Frontal cortex (tissue), 4 donors: Measurements from ENCODE around the gene SLC7A6. TPM values are rescaled to one million over a fixed set of nuclear protein-coding genes. Genes with fewer than 3 reads are reported as not detected.
"Not testable (repeated sequence)": the region's sequence is repeated elsewhere in the genome, so short reads cannot be mapped to it uniquely, and the experiment has no call there.

Experiments used
- DNase-seq, 2 donors: peaks; one replicate each; pipeline ENCODE4 v3.0.0; 2012; ENCODE audit warnings: low spot score in 2 of 2
- FAIRE-seq: peaks from 2 replicates; lab custom pipeline; 2012; peaks lifted over from hg19 to GRCh38; lab: Jason Lieb, UNC
- total RNA-seq: library from RNA; depleted of rRNA; stranded (reverse); fragments of >200 nt; gene quantifications from one replicate; pipeline ENCODE4 v1.2.3, GENCODE V29; 2014
- donor health status: control.
- donor health status: control.
- donor health status: control.

SLC7A6 gene
- total RNA-seq, 1 donor from 2014 or later = 17.1 TPM

GRCh38 chr16:68279726-68280558 is 15.6 kb downstream of the SLC7A6 start:
- no peak for DNase-seq
- no peak for FAIRE-seq

DNA sequence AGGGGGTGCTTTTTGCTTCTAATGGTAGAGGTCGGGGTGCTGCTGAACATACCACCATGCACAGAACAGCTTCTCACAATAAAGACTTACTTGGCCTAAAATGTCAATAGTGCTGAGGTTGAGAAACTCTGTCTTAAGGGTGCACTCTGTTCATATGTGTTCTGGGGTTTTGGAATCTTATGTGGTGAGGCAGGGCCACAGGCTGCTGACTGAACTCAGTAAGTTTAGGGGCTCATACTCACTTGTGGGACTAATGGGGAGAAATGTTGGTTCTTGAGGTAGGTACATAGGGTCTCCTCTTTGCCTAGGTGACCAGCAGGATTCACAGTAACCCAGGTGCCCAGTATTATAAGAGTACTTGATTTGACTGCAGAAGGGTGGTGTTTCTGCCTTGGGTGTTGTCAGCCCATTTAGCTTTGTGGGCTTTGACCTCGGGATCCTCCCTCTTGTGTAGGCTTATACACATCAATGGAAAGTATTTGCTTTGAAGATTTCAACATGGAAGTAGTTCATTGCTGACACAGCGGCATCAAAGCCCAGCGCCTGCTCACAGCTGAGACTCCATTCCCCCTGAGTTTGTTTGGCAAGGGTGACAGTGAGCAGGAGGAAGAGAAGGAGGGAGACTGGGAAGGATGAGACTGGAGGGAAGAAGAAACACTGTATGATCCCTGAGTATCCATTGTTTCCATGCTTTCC is 17.2 kb downstream of the SLC7A6 start:
- DNase-seq = no peak
- no peak for FAIRE-seq

DNA sequence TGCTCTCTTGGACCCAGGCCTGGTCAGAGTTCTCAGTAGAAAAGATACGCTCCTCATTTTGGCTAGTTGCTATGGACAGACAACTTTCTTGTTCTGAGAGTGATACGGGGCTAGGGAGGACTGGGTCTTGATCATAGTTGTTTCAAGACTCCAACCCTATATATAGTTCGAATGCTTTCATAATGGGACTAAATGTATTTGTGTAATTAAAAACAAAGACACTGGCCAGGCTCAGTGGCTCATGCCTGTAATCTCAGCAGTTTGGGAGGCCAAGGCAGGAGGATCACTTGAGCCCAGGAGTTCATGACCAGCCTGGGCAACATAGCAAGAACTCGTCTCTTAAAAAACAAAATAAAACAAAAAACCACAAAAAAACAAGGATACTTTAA is 17.7 kb downstream of the SLC7A6 start:
- FAIRE-seq (no peak), DNase-seq (no peak)

DNA sequence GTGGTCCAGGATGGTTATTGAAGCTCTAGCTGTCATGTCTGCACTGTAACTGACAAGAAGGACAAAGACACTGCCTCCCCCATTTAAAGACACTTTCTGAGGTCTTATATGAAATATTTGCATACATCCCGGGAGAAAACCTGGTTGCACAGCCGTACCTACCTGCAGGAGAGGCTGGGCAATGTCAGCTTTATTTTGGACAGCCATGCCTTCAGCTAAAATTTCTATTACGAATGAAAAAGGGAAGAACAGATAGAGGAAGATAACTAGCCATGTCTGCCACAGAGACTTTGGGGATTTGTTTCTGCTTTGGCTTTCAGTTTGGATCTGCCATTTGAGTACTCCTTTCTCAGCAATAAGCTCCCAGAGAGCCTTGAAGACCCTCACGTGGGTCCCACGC is 19.0 kb downstream of the SLC7A6 start:
- FAIRE-seq = no peak

DNA sequence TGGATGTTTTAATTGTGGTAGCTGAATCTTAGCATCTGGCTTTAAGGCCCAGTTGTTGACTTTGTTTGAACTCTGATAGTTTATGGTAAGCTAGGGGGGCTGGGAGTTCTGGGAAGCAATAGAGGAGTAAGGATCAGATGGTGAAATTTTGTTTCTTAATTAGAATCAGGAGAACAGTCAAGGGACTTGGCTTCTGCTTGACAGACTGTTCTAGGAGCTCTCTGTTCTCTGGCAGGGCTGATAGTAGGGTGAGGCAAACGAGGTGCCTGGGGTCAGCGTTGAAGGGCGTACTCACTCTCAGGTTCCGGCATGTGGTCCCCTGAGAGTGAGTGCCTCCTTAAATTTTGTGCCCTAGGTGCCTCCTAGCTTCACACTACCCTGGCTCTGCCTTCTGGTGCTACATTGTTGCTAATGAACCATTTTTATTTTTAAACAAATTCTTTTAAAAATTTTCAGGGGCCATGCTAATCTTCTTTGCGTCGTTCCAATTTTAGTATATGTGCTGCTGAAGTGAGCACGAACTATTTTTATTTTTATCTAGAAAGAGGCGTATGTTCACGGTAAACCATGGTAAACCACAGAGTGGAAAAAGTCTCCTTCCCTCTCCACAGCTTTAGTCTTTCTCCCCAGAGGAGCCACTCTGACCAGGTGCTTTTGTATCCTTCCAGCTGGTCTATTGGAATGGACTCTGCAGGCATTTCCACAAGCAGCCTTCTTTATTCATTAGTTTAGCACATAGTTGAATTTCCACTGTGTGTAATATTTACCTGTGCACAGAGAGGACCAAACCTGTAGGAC is 19.7 kb downstream of the SLC7A6 start:
- DNase-seq (no peak), FAIRE-seq (no peak)

More for the DNA sequence above, 19.0 kb downstream of the SLC7A6 start:
- DNase-seq = no peak

- FAIRE-seq = no peak
- no peak for DNase-seq
Measured at GRCh38 chr16:68284847-68285246, 20.5 kb downstream of the SLC7A6 start.

DNA sequence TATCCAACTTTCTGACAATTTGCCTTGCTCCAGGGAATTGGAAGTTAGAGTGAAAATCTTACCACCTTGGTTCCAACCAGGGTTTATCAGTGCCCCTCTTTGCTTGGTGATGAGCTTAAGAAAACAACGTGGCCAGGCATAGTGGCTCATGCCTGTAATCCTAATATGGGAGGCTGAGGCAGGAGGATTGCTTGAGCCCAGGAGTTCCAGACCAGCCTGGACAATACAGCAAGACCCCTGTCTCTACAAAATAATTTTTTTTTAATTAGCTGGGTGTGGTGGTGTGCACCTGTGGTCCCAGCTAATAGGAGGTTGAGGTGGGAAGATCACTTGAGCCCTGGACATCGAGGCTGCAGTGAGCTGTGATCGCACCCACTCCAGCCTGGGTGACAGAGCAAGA is 21.4 kb downstream of the SLC7A6 start:
- FAIRE-seq = no peak
- DNase-seq = no peak

- FAIRE-seq (no peak), DNase-seq (no peak)
Measured at GRCh38 chr16:68286153-68287074, 22.1 kb downstream of the SLC7A6 start.

GRCh38 chr16:68287276-68288251 is 23.2 kb downstream of the SLC7A6 start:
- FAIRE-seq (no peak), DNase-seq (no peak)

- FAIRE-seq = no peak
Measured at GRCh38 chr16:68288252-68288650, 23.9 kb downstream of the SLC7A6 start.

GRCh38 chr16:68288796-68289195 is 24.5 kb downstream of the SLC7A6 start:
- not testable (repeated sequence) for FAIRE-seq, DNase-seq

More at GRCh38 chr16:68288252-68288650, 23.9 kb downstream of the SLC7A6 start:
- no peak for DNase-seq

DNA sequence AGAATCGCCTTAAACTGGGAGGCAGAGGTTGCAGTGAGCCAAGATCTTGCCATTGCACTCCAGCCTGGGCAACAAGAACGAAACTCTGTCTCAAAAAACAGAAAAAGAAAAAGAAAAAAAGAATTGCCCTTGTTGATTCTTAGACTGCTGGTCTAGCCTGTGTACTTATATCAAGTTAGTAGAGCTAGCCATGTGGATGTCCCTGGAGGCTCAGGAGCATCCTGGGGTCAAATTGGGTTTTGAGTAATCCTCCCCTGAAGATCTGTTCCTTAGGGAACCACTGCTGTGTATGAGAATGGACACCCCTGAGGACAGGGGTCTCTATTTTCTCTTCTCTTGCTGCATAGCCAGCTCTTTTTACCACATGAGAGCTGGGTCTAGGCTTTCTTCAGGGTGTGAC is 24.9 kb downstream of the SLC7A6 start:
- DNase-seq (no peak), FAIRE-seq (no peak)

GRCh38 chr16:68289621-68290329 is 25.4 kb downstream of the SLC7A6 start:
- DNase-seq (no peak), FAIRE-seq (no peak)

DNA sequence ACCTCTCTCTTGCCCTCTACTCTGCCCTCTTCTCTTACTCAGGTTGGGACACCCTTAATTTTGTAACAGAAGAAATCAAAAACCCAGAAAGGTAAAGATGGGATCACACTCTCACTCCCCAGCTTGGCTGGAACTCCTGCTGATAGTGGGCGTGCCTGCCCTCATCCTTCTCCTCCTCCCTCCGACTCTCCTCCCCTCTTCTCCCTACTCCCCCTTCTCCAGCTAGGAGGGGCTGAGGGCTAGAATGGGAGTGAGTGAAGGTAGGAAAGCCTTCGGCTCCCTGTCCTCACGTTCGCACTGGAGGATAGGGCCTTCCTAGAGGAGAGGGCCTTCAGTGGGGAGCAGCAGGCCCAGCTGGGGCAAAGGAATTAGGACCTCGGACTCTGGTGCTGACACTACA is 26.1 kb downstream of the SLC7A6 start:
- FAIRE-seq (no peak), DNase-seq (no peak)

DNA sequence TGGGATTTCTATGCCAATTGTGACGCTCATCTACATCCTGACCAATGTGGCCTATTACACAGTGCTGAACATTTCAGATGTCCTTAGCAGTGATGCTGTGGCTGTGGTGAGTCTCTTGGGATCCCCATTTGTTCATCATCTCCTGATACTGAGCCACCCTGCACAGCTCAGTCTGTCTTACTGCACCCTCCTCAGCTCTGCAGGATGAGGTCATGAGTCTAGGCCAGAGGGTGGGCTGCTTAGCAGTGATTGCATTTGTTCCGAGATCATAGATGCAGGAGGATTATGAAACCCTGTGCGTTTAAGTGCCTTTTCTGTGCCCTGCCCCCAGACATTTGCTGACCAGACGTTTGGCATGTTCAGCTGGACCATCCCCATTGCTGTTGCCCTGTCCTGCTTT is 26.9 kb downstream of the SLC7A6 start:
- DNase-seq (no peak), FAIRE-seq (no peak)

DNA sequence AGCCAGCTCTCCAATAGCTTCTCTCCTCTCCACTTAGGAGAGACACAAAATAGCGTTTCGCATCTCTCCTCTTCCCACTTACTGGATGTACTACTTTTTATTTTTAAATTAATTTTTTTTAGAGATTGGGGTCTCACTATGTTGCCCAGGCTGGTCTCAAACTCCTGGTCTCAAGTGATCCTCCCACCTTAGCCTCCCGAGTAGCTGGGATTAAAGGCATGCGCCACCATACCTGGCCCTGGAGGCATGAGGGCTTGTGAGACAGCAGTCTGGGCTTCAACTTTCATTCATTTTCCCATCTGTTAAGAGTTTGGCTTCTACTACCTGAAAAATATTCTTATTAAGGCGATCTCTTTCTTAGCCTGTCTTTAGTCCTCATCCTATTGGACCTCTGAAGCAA is 28.1 kb downstream of the SLC7A6 start:
- FAIRE-seq (no peak), DNase-seq (no peak)

GRCh38 chr16:68296291-68296690 is 32.0 kb downstream of the SLC7A6 start:
- DNase-seq = no peak
- FAIRE-seq = no peak

- DNase-seq (no peak), FAIRE-seq (no peak)
Measured at GRCh38 chr16:68296693-68297092, 32.4 kb downstream of the SLC7A6 start.
